MCF 10A (cell line): ENCODE measurements around the gene GPATCH1. TPM values are rescaled to one million over a fixed set of nuclear protein-coding genes. Genes with fewer than 3 reads are reported as not detected.
A peak's percentile ranks its signal among the peaks of the same experiment; 100 is the strongest.

Source experiments
- BruUV-seq: library from RNA; stranded (reverse); fragments of 400-500 nt; replicated peaks from 2 replicates; lab custom pipeline; 2021; lab: Mats Ljungman, UMichigan
- CTCF ChIA-PET: fragments of 300-600 bp; sonication (Branson Sonifier 250); formaldehyde crosslinking; extraction: SDS; loops from one replicate; lab custom pipeline; 2021; ENCODE audit warnings: antibody characterized with exemption, inconsistent platforms; lab: Yijun Ruan, JAX
- POLR2A ChIA-PET: fragments of 300-600, 350-650 bp; sonication (Branson Sonifier 250); formaldehyde crosslinking; extraction: SDS; loops from one replicate; lab custom pipeline; 2020; ENCODE audit warnings: antibody characterized with exemption, inconsistent platforms; lab: Yijun Ruan, JAX
- DNase-seq: peaks from one replicate; pipeline ENCODE4 v3.0.0-alpha.2; 2018; ENCODE audit not compliant: unreplicated experiment
- H3K27ac Mint-ChIP-seq: one replicate; pipeline ENCODE4 v1.8.0; 2022; ENCODE audit warnings: mild to moderate bottlenecking, low read depth, mixed read lengths; ENCODE audit not compliant: unreplicated experiment
- H3K27me3 Mint-ChIP-seq: one replicate; pipeline ENCODE4 v1.8.0; 2022; ENCODE audit warnings: mixed read lengths; ENCODE audit not compliant: insufficient read depth, unreplicated experiment
- H3K36me3 Mint-ChIP-seq: one replicate; pipeline ENCODE4 v1.8.0; 2022; ENCODE audit warnings: mild to moderate bottlenecking, moderate library complexity, mixed read lengths; ENCODE audit not compliant: insufficient read depth, unreplicated experiment
- H3K4me1 Mint-ChIP-seq: one replicate; pipeline ENCODE4 v1.8.0; 2022; ENCODE audit warnings: mixed read lengths; ENCODE audit not compliant: insufficient read depth, unreplicated experiment
- H3K4me3 Mint-ChIP-seq: one replicate; pipeline ENCODE4 v1.8.0; 2022; ENCODE audit warnings: mild to moderate bottlenecking, moderate library complexity, mixed read lengths; ENCODE audit not compliant: unreplicated experiment
- H3K9me3 Mint-ChIP-seq: one replicate; pipeline ENCODE4 v1.8.0; 2022; ENCODE audit warnings: mixed read lengths; ENCODE audit not compliant: unreplicated experiment
- CTCF ChIP-seq: fragments of 200-600 bp; IDR thresholded peaks from one replicate; pipeline ENCODE4 v1.8.0; 2022; ENCODE audit warnings: antibody characterized with exemption, mild to moderate bottlenecking; ENCODE audit not compliant: unreplicated experiment
- intact Hi-C: fragments of 100-400 bp; cut with micrococcal nuclease; formaldehyde crosslinking; loops from 2 replicates; pipeline ENCODE4 v1.14.1; 2022
- total RNA-seq: library from RNA; stranded (reverse); gene quantifications from 2 replicates; pipeline ENCODE4 v1.2.3, GENCODE V29; 2022

The GPATCH1 gene
- total RNA-seq, 1 experiment from 2014 or later: 5.1 TPM

- DNase-seq: no peak
- H3K36me3 Mint-ChIP-seq: peaks cover 12% of the 10 kb centered on the region
- intact Hi-C loops: no loop called here
- CTCF ChIA-PET: interaction anchor here (0.5 to 1.7 kb wide), 4 partner anchors 9 to 55 kb away, joined by 3 to 4 read pairs (median 3); no protein-coding TSS in a partner anchor
- peaks cover 9% of the 10 kb centered on the region for H3K4me1 Mint-ChIP-seq
- H3K9me3 Mint-ChIP-seq: no peaks in the 10 kb centered on the region
- POLR2A ChIA-PET: no interaction called here
- H3K27me3 Mint-ChIP-seq: no peaks in the 10 kb centered on the region
- H3K4me3 Mint-ChIP-seq: no peak overlapping the region
- no TSS peak for BruUV-seq
- TF ChIP-seq CTCF: no peak
- no peak overlapping the region for H3K27ac Mint-ChIP-seq
These were observed 93.2 kb downstream of the GPATCH1 start for GRCh38 chr19:33174186-33174585.

GRCh38 chr19:33175156-33175782 lies 94.3 kb downstream of the GPATCH1 start:
- Mint-ChIP-seq H3K27me3 (no peaks in the 10 kb centered on the region), H3K4me3 (peak overlapping the region; percentile 93), H3K9me3 (no peaks in the 10 kb centered on the region), H3K4me1 (peaks cover 9% of the 10 kb centered on the region), H3K27ac (no peak overlapping the region), H3K36me3 (peaks cover 12% of the 10 kb centered on the region)
- no TSS peak for BruUV-seq
- no peak for TF ChIP-seq CTCF
- CTCF ChIA-PET: interaction anchor here (0.6 to 1.3 kb wide), 5 partner anchors 9 to 877 kb away, joined by 3 to 5 read pairs (median 3); no protein-coding TSS in a partner anchor
- intact Hi-C loops: no loop called here
- POLR2A ChIA-PET: interaction anchor here (1.1 to 3.7 kb wide), 5 partner anchors 8 to 94 kb away, joined by 3 to 18 read pairs (median 5); partner anchors contain the start of genes GPATCH1 and LRP3
- no peak for DNase-seq

GRCh38 chr19:33175886-33176669 lies 95.1 kb downstream of the GPATCH1 start:
- Mint-ChIP-seq H3K4me1 (peaks cover 9% of the 10 kb centered on the region), H3K27me3 (no peaks in the 10 kb centered on the region), H3K27ac (peak overlapping the region; percentile 66), H3K9me3 (no peaks in the 10 kb centered on the region), H3K36me3 (peaks cover 12% of the 10 kb centered on the region), H3K4me3 (peak overlapping the region; percentile 93)
- DNase-seq: no peak
- intact Hi-C loops: loop anchor here (2.0 kb wide), 2 partner anchors 31 to 49 kb away; no protein-coding TSS in a partner anchor
- TF ChIP-seq CTCF: no peak
- TSS peak; percentile 53 for BruUV-seq
- POLR2A ChIA-PET: interaction anchor here (0.9 to 3.7 kb wide), 17 partner anchors 8 to 218 kb away, joined by 3 to 18 read pairs (median 5); partner anchors contain the start of genes CEBPG, CEP89, FAAP24 and GPATCH1
- CTCF ChIA-PET: interaction anchor here (0.6 to 2.6 kb wide), 28 partner anchors 8 to 876 kb away, joined by 3 to 17 read pairs (median 4); no protein-coding TSS in a partner anchor
